Measurements from ENCODE around the gene FLNC.

GRCh38 chr7:128883622-128884448 is 53.6 kb downstream of the FLNC start:
- TF ChIP-seq CTCF (IDR thresholded peaks at IDR 0.05) = peak; percentile 97
- TF ChIP-seq EZH2 (IDR thresholded peaks at IDR 0.05) = no peak
